Fibroblast of lung (primary cell): ENCODE measurements around the gene KLK5.

Experiments used
- EZH2 ChIP-seq: IDR thresholded peaks from 2 replicates; pipeline ENCODE4 v1.5.1; 2012; ENCODE audit warnings: low read length, control low read depth, mild to moderate bottlenecking; ENCODE audit errors: missing control alignments
- TF ChIP-seq, protein P1 (sequence below), 2 donors: IDR thresholded peaks in 1 of 2; conservative IDR thresholded peaks in 1 of 2; 1 replicate in 1 of 2; 2 replicates in 1 of 2; pipeline ENCODE4 v1.5.1; 2011 to 2012; ENCODE audit warnings: low read length in 2 of 2, control low read depth in 1 of 2, inconsistent platforms in 1 of 2, low read depth in 1 of 2, mild to moderate bottlenecking in 1 of 2

DNA sequence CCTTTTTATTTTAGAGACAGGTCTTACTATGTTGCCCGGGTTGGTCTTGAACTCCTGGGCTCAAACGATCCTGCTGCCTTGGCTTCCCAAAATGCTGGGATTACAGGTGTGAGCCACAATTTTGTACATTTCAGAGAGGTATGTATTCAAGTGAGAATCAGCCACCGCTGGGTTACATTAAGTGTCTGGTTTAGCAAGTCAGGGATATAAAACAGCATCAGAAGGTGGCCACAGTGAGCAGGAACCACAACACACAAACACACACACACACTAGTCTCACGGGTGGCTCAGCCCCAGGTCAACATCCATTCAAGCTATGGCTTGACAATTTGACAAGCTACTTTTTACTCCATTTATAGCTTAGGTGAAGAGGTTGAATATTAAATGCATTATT lies 20.2 kb downstream of the KLK5 start:
- TF ChIP-seq, protein P1, sequence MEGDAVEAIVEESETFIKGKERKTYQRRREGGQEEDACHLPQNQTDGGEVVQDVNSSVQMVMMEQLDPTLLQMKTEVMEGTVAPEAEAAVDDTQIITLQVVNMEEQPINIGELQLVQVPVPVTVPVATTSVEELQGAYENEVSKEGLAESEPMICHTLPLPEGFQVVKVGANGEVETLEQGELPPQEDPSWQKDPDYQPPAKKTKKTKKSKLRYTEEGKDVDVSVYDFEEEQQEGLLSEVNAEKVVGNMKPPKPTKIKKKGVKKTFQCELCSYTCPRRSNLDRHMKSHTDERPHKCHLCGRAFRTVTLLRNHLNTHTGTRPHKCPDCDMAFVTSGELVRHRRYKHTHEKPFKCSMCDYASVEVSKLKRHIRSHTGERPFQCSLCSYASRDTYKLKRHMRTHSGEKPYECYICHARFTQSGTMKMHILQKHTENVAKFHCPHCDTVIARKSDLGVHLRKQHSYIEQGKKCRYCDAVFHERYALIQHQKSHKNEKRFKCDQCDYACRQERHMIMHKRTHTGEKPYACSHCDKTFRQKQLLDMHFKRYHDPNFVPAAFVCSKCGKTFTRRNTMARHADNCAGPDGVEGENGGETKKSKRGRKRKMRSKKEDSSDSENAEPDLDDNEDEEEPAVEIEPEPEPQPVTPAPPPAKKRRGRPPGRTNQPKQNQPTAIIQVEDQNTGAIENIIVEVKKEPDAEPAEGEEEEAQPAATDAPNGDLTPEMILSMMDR (conservative IDR thresholded peaks at IDR 0.05 in 1 of 2, IDR thresholded peaks at IDR 0.05 in 1 of 2; ENCODE audit: low read depth in 1 of 2, low read length in 2 of 2) = no peak
- TF ChIP-seq EZH2 = no peak
